ENCODE results near the gene KHNYN. TPM values are rescaled to one million over a fixed set of nuclear protein-coding genes. Genes with fewer than 3 reads are reported as not detected.
"Not testable (repeated sequence)": the region's sequence is repeated elsewhere in the genome, so short reads cannot be mapped to it uniquely, and the experiment has no call there.

The KHNYN gene
- total RNA-seq, 2 experiments from 2014 or later, result 104 to 105 TPM

DNA sequence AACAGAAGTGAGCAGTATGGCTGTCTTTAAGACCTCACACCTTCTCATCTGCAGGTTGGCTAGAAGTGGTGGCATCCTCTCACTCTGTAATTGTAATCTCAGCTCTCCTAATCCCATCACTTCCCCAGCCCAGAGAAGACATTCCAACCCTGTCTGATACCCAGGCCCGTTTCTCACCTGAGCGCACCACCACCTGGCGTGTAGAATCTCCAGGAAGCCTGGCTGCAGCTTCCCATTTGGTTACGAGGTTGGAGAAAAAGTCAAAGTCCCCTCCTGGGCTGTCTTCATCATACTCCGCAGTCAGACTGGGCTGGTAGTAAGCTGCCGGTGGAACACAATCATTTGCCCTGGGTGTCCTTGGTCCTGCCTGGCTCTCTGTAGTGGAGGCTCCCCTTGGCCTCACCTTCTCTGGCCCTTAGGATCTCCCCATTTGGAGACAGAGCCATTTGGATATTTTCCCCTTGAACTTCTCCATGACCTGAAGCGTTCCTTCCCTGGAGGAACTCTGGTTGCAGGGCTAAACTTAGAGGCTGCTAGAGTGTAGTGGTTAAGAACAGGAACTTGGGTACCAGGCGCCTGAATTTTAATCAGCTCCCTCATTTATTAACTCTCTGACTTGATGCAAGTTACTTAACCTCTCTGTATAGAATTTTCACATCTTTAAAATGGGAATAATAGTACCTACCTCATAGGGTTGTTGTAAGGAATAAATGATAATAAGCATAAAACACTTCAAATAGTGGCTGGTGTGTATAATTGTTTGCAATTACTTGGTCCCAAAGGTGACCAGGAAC lies 11.0 kb downstream of the KHNYN start:
- no peak for ATAC-seq (ENCODE audit: low read depth)
- Mint-ChIP-seq H3K4me1 (peaks cover 42% of the 10 kb centered on the region), H3K9me3 (no peaks in the 10 kb centered on the region), H3K27ac (peak overlapping the region; percentile 52), H3K4me3 (peak overlapping the region; percentile 90), H3K27me3 (no peaks in the 10 kb centered on the region), H3K36me3 (peaks cover 25% of the 10 kb centered on the region)
- no peak for DNase-seq
- POLR2A ChIA-PET, result interaction anchor here (1.0 to 5.4 kb wide), 4 partner anchors 10 to 233 kb away, joined by 3 to 68 read pairs (median 5); partner anchors contain the start of genes CBLN3 and KHNYN

DNA sequence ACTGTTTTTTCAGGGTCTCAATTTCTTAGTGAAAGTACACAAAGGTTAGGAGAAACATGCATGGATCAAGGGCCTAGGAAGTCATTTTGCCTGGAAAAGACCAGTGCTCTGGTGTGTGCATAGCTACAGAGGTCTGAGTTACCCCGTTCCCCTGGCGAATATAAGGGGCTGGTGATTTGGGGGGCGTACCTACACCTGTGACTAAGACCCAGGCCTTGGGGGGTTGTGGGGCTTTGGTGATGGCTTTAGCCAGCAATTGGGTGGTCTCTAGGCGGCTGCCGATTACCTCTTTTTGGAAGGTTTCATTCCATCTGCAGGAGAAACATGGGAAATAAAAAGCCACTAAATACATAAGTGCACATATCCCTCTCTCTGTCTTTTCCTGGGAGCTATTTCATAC lies 11.7 kb downstream of the KHNYN start:
- peak overlapping the region; percentile 98 for H3K27ac Mint-ChIP-seq
- no peaks in the 10 kb centered on the region for H3K9me3 Mint-ChIP-seq
- peak overlapping the region; percentile 90 for H3K4me3 Mint-ChIP-seq
- ATAC-seq (ENCODE audit: low read depth) (no peak), DNase-seq (no peak)
- POLR2A ChIA-PET, result interaction anchor here (0.6 to 5.4 kb wide), 15 partner anchors 11 to 252 kb away, joined by 3 to 68 read pairs (median 4); partner anchors contain the start of genes CBLN3, CHMP4A, GZMH and KHNYN
- H3K36me3 Mint-ChIP-seq, result peaks cover 27% of the 10 kb centered on the region
- peaks cover 40% of the 10 kb centered on the region for H3K4me1 Mint-ChIP-seq
- no peaks in the 10 kb centered on the region for H3K27me3 Mint-ChIP-seq

DNA sequence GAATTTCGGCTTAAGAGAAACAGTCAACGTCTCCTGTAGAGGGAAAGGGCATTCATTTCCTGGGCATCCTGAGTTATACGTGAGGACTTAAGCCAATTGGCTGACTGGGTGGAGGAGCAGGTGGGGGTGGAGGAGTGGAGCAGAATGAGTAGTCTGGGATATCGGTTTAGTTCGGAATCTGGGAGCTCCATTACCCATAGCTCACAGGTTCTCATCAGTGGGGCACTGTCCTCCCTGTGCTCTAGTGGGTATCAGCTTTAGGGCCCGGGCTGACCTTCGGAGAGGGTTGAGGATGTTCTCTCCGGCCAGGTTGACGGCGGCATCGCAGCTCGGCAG lies 12.1 kb downstream of the KHNYN start:
- POLR2A ChIA-PET, result interaction anchor here (0.6 to 5.4 kb wide), 15 partner anchors 11 to 251 kb away, joined by 3 to 68 read pairs (median 4); partner anchors contain the start of genes CBLN3, CHMP4A, GZMH and KHNYN
- H3K4me3 Mint-ChIP-seq, result peak overlapping the region; percentile 90
- peak overlapping the region; percentile 98 for H3K27ac Mint-ChIP-seq
- H3K9me3 Mint-ChIP-seq, result no peaks in the 10 kb centered on the region
- H3K36me3 Mint-ChIP-seq, result peaks cover 27% of the 10 kb centered on the region
- peaks cover 36% of the 10 kb centered on the region for H3K4me1 Mint-ChIP-seq
- DNase-seq (no peak), ATAC-seq (ENCODE audit: low read depth) (no peak)
- H3K27me3 Mint-ChIP-seq, result no peaks in the 10 kb centered on the region

DNA sequence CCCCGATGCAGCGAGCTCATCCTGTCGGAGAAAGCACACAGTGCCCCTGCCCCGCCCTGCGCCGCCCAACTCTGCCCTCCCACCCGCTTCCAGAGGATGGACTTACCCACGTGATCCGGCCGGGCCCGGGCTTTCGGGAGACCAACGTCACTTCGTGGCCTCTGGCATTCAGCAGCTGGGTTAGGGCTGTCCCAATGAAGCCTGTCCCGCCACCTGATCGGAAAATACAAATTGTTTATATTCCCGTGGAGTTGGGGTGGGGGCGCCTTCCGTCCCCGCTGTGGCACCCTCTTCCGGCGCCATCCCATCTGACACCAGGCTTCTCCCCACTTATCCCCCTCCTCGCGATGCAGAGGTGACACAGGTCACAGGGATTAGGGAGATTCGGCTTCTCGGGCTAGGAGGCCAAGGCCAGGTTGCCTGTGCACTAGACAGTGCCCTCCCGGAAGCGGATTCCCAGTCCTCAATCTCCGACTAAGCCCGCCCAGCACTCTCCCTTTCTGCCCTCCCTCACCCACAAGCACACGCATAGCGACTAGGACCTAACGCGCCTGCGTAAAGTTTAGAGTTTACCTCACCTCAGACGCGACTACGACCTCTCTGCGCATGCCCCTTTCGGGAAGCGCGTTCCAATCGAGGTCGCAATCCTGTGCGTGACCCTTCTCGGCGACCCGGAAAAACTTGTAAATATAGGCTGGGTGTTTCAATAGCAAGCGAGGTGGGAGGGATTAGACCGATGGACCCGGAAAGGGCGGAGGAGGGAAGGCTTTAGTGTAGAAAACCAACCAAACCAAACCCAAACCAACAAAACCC lies 12.7 kb downstream of the KHNYN start, which contains the start of gene SDR39U1:
TSS of gene SDR39U1 (minus strand) at position 537 of the 813 bp plus-strand sequence. CDS start at position 530, 7 bp downstream.
- H3K9me3 Mint-ChIP-seq, result no peaks in the 10 kb centered on the region
- POLR2A ChIA-PET, result interaction anchor here (0.6 to 5.4 kb wide), 19 partner anchors 12 to 251 kb away, joined by 3 to 68 read pairs (median 4); partner anchors contain the start of genes CBLN3, CHMP4A, GZMH and KHNYN
- ATAC-seq (ENCODE audit: low read depth) (peak; percentile 95), DNase-seq (peak; percentile 88)
- no peaks in the 10 kb centered on the region for H3K27me3 Mint-ChIP-seq
- H3K4me1 Mint-ChIP-seq, result peaks cover 33% of the 10 kb centered on the region
- H3K27ac Mint-ChIP-seq, result peak within 1 kb of the TSS; percentile 98
- H3K4me3 Mint-ChIP-seq, result peak within 1 kb of the TSS; percentile 90
- H3K36me3 Mint-ChIP-seq, result peaks cover 25% of the 10 kb centered on the region

DNA sequence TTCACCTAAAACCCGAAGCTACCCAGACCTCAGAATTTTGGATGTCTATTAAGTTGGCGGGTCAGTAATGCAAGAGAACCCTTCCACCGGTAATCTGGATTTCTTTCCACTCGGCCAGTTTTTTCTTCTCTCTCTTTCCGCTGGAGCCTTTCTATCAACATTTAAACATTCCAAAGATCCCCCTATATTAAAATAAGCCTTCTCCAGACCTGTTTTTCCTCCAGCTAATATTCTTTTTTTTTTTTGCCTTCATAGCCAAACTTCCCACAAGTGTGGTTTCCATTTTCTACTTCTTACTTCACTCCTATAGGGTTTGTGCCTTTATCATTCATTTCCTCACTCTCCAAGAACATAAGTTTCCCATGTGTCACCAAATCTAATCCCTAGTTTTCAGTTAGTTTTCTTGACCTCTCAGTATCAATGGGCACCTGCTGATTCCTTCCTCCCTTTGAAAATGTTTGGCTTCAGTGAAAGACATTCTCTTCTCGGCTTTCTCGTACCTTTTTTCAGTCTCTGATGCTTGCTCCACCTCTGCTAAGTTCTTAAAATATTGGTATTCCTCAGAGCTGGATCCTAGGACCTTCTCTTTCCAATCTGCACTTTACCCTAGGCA lies 13.4 kb downstream of the KHNYN start:
- DNase-seq, result no peak
- Mint-ChIP-seq H3K36me3 (peaks cover 21% of the 10 kb centered on the region), H3K4me3 (peak overlapping the region; percentile 90), H3K27me3 (no peaks in the 10 kb centered on the region), H3K4me1 (peaks cover 27% of the 10 kb centered on the region), H3K27ac (peak overlapping the region; percentile 98), H3K9me3 (no peaks in the 10 kb centered on the region)
- POLR2A ChIA-PET, result interaction anchor here (0.6 to 5.4 kb wide), 8 partner anchors 12 to 201 kb away, joined by 3 to 68 read pairs (median 4); partner anchors contain the start of genes CBLN3, KHNYN and TINF2
- no peak for ATAC-seq (ENCODE audit: low read depth)

DNA sequence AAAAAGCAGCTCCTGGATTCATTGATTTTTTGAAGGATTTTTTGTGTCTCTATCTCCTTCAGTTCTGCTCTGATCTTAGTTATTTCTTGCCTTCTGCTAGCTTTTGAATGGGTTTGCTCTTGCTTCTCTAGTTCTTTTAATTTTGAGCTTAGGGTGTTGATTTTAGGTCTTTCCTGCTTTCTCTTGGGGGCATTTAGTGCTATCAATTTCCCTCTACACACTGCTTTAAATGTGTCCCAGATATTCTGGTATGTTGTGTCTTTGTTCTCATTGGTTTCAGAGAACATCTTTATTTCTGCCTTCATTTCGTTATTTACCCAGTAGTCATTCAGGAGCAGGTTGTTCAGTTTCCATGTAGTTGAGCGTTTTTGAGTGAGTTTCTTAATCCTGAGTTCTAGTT lies 21.1 kb downstream of the KHNYN start:
- ATAC-seq (ENCODE audit: low read depth); H3K4me1 Mint-ChIP-seq; DNase-seq; H3K27ac Mint-ChIP-seq; H3K27me3 Mint-ChIP-seq; POLR2A ChIA-PET; H3K4me3 Mint-ChIP-seq: not testable (repeated sequence)
- Mint-ChIP-seq H3K9me3 (peaks cover 12% of the 10 kb centered on the region), H3K36me3 (peaks cover 34% of the 10 kb centered on the region)

DNA sequence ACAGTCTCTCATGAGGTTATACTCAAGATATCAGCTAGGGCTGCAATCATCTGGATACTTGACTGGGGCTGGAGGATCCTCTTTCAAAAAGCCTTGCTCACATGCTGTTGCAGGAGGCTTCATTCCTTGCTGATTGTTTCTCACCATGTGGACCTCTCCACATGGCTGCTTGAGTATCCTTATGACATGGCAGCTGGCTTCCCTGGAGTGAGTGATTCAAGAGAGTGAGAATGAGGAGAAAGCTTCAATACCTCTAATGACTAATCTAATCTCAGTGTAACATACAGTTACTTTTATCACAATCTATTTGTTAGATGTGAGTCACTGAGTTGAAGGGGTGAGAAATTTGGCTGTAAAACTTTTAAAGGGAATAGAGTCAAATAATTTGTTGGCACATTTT lies 27.2 kb downstream of the KHNYN start:
- H3K36me3 Mint-ChIP-seq, result peaks cover 43% of the 10 kb centered on the region
- POLR2A ChIA-PET, result no interaction called here
- H3K4me3 Mint-ChIP-seq, result no peak overlapping the region
- peaks cover 11% of the 10 kb centered on the region for H3K9me3 Mint-ChIP-seq
- no peaks in the 10 kb centered on the region for H3K27me3 Mint-ChIP-seq
- ATAC-seq (ENCODE audit: low read depth) (no peak), DNase-seq (no peak)
- no peak overlapping the region for H3K27ac Mint-ChIP-seq
- peaks cover 7% of the 10 kb centered on the region for H3K4me1 Mint-ChIP-seq

DNA sequence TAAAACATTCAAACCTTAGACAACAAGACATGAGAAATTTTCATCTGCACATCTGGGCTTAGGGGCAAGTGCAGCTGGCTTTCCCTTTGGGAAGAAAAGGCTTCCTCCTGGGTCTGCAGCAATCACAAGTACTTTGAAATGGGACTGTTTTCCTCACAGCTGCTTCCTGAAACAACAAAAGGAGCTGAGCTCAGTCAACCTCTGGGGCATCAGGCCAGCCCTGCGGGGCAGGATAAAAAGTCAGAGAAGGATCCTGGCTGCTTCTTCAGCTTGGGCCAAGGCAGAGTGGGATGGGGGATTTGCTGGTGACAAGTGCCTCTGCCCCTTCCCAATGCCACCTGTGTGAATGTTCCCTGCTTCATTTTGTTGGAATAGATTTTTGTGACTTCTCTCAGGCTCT lies 29.0 kb downstream of the KHNYN start:
- DNase-seq, result no peak
- Mint-ChIP-seq H3K4me3 (no peak overlapping the region), H3K9me3 (peaks cover 12% of the 10 kb centered on the region), H3K27ac (no peak overlapping the region), H3K4me1 (peaks cover 9% of the 10 kb centered on the region), H3K36me3 (peaks cover 37% of the 10 kb centered on the region), H3K27me3 (no peaks in the 10 kb centered on the region)
- no peak for ATAC-seq (ENCODE audit: low read depth)
- POLR2A ChIA-PET, result no interaction called here

DNA sequence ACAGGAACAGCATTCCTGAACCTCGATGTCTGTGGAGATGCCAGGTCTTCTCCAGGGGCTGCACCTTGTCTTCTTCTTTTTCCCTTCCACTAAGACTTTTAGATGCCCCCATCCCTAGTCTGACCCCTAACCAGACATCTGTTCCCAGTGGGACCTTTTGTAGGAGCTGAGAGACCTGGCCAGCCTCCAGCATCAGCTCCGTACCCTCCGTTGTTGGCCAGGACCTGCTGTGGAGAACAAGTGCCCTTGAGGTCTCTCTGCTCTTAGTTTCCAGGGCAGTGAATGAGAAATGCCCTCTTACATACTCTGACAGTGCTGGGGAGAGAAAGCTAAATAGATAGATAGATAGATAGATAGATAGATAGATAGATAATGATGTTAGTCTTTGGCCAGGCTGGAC lies 29.6 kb downstream of the KHNYN start:
- peaks cover 33% of the 10 kb centered on the region for H3K36me3 Mint-ChIP-seq
- H3K4me1 Mint-ChIP-seq, result peaks cover 14% of the 10 kb centered on the region
- DNase-seq (no peak), ATAC-seq (ENCODE audit: low read depth) (no peak)
- H3K9me3 Mint-ChIP-seq, result peaks cover 7% of the 10 kb centered on the region
- no peak overlapping the region for H3K27ac Mint-ChIP-seq
- H3K27me3 Mint-ChIP-seq, result no peaks in the 10 kb centered on the region
- POLR2A ChIA-PET, result no interaction called here
- no peak overlapping the region for H3K4me3 Mint-ChIP-seq

DNA sequence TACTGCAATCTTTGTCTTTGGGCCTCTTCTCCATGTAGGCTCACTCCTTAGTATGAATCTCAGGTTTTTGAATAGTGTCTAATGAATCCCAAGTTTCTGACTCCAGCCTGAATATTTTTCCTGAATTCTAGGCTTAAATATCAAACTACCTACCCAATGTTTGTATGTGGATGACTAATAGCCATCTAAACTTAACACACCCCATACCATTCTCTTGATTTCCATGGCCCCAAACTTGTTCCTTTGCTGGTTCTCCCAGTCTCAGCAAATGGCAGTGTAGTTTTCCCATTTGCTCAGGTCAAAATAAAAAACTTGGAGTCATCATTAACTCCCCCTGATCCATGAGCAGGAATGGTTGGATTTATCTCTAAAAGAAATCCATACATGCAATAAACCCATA lies 31.6 kb downstream of the KHNYN start:
- no peak overlapping the region for H3K27ac Mint-ChIP-seq
- H3K36me3 Mint-ChIP-seq, result peaks cover 38% of the 10 kb centered on the region
- ATAC-seq (ENCODE audit: low read depth), result no peak
- POLR2A ChIA-PET, result no interaction called here
- H3K27me3 Mint-ChIP-seq, result no peaks in the 10 kb centered on the region
- no peak overlapping the region for H3K4me3 Mint-ChIP-seq
- no peak for DNase-seq
- H3K4me1 Mint-ChIP-seq, result peaks cover 19% of the 10 kb centered on the region
- H3K9me3 Mint-ChIP-seq, result peaks cover 6% of the 10 kb centered on the region

DNA sequence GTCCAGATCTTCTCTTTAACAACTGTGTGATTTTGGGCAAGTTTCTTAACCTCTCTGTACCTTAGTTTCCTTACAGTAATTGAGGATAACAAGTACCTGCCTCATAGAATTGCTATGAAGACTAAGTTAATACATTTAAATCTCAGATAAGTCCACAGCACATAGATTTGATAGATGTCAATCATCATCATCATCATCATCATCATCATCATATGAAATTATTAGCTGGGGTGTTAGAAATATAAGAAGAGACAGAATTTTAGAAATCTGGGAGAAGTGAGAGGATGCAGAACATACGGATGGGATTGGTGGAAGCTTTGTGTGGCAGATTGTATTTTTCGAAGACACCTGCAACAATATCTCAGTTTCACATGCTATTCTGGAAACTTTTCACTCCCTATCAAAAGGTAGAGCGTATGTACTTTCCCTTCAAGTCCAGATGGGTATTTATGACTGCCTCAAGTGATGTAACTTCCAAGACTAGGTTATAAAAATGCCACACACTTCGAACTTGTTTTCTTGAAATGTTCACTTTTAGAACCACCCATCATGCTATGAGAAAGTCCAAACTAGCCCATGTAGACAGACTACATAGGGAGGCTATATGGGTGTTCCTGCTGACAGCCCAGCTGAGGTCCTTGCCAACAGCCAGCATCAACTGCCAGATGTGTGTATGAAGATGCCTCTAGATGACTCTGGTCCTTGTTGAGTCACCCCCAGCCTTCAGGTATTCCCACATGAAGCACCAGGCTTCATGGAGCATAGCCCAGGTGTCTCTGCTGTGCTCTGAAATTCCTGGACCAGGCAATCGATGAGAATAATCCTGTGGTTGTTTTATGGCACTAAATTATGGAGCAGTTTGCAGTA lies 33.5 kb downstream of the KHNYN start:
- H3K27me3 Mint-ChIP-seq, result no peaks in the 10 kb centered on the region
- POLR2A ChIA-PET, result interaction anchor here (1.3 kb wide), 1 partner anchor 20 kb away, joined by 4 read pairs; the partner anchor contains the start of gene SDR39U1
- ATAC-seq (ENCODE audit: low read depth), result no peak
- H3K9me3 Mint-ChIP-seq, result peaks cover 7% of the 10 kb centered on the region
- H3K4me3 Mint-ChIP-seq, result no peak overlapping the region
- H3K27ac Mint-ChIP-seq, result peak overlapping the region; percentile 7
- no peak for DNase-seq
- H3K36me3 Mint-ChIP-seq, result peaks cover 40% of the 10 kb centered on the region
- H3K4me1 Mint-ChIP-seq, result peaks cover 20% of the 10 kb centered on the region

All from activated naive CD8-positive, alpha-beta T cell treated with anti-CD3 and anti-CD28 coated beads, Interleukin-2, amount 10 ng/mL, durations not matched to agents 7 days and 5 days (primary cell).